ENCODE results near the gene PXDN.

PXDN gene

GRCh38 chr2:1588051-1588977 lies 156.0 kb downstream of the PXDN start:
- 79% methylated on average over 26 of the region's 27 CpGs for WGBS (ENCODE audit: insufficient coverage)
- ChIA-PET CTCF (interaction anchor here (0.6 to 1.4 kb wide), 2 partner anchors 70 to 196 kb away, joined by 3 read pairs; no protein-coding TSS in a partner anchor), POLR2A (no interaction called here)

GRCh38 chr2:1586923-1587840 lies 157.1 kb downstream of the PXDN start:
- no peaks in the 10 kb centered on the region for H3K36me3 ChIP-seq (ENCODE audit: control insufficient read depth in 4 of 4, insufficient read depth in 4 of 4, low read length in 3 of 4)
- POLR2A ChIA-PET: no interaction called here
- peaks cover 0 to 2% (median 0%) of the 10 kb centered on the region in 4 experiments for H3K4me1 ChIP-seq (ENCODE audit: control extremely low read depth in 1 of 4, control insufficient read depth in 4 of 4, insufficient read depth in 4 of 4, low read length in 3 of 4)
- DNase-seq: no peak
- peaks cover 0 to 34% (median 7%) of the 10 kb centered on the region in 5 experiments for H3K27me3 ChIP-seq (replicated peaks in 2 of 5; ENCODE audit: control insufficient read depth in 4 of 5, insufficient read depth in 5 of 5, low read length in 4 of 5)
- H3K4me3 ChIP-seq (ENCODE audit: control insufficient read depth in 1 of 7, extremely low read depth in 1 of 7, insufficient read depth in 4 of 7, low read depth in 2 of 7, low read length in 6 of 7): no peak overlapping the region
- CTCF ChIA-PET: no interaction called here
- no peak overlapping the region for H3K27ac ChIP-seq (ENCODE audit: insufficient read depth in 1 of 2, low read depth in 1 of 2, low read length in 2 of 2, poor library complexity in 1 of 2, severe bottlenecking in 2 of 2)
- WGBS (ENCODE audit: insufficient coverage): 78% methylated on average over 12 of the region's 17 CpGs
- no peaks in the 10 kb centered on the region for H3K9me3 ChIP-seq (ENCODE audit: control extremely low read depth in 1 of 5, control insufficient read depth in 4 of 5, insufficient read depth in 2 of 5, low read depth in 1 of 5, low read length in 4 of 5)

More at GRCh38 chr2:1588051-1588977, 156.0 kb downstream of the PXDN start:
- Histone ChIP-seq H3K36me3 (ENCODE audit: control insufficient read depth in 4 of 4, insufficient read depth in 4 of 4, low read length in 3 of 4) (no peaks in the 10 kb centered on the region), H3K9me3 (ENCODE audit: control extremely low read depth in 1 of 5, control insufficient read depth in 4 of 5, insufficient read depth in 2 of 5, low read depth in 1 of 5, low read length in 4 of 5) (no peaks in the 10 kb centered on the region), H3K4me1 (ENCODE audit: control extremely low read depth in 1 of 4, control insufficient read depth in 4 of 4, insufficient read depth in 4 of 4, low read length in 3 of 4) (peaks cover 0 to 2% (median 0%) of the 10 kb centered on the region in 4 experiments), H3K27me3 (replicated peaks in 2 of 5; ENCODE audit: control insufficient read depth in 4 of 5, insufficient read depth in 5 of 5, low read length in 4 of 5) (peaks cover 0 to 39% (median 5%) of the 10 kb centered on the region in 5 experiments), H3K4me3 (ENCODE audit: control insufficient read depth in 1 of 7, extremely low read depth in 1 of 7, insufficient read depth in 4 of 7, low read depth in 2 of 7, low read length in 6 of 7) (no peak overlapping the region), H3K27ac (ENCODE audit: insufficient read depth in 1 of 2, low read depth in 1 of 2, low read length in 2 of 2, poor library complexity in 1 of 2, severe bottlenecking in 2 of 2) (no peak overlapping the region)
- no peak for DNase-seq

GRCh38 chr2:1586251-1586922 lies 157.9 kb downstream of the PXDN start:
- CTCF ChIA-PET: interaction anchor here (1.0 kb wide), 1 partner anchor 39 kb away, joined by 4 read pairs; no protein-coding TSS in a partner anchor
- H3K36me3 ChIP-seq (ENCODE audit: control insufficient read depth in 4 of 4, insufficient read depth in 4 of 4, low read length in 3 of 4): no peaks in the 10 kb centered on the region
- 92% methylated on average over 14 of the region's 14 CpGs for WGBS (ENCODE audit: insufficient coverage)
- no peaks in the 10 kb centered on the region for H3K9me3 ChIP-seq (ENCODE audit: control extremely low read depth in 1 of 5, control insufficient read depth in 4 of 5, insufficient read depth in 2 of 5, low read depth in 1 of 5, low read length in 4 of 5)
- H3K4me1 ChIP-seq (ENCODE audit: control extremely low read depth in 1 of 4, control insufficient read depth in 4 of 4, insufficient read depth in 4 of 4, low read length in 3 of 4): peaks cover 0 to 2% (median 0%) of the 10 kb centered on the region in 4 experiments
- H3K27ac ChIP-seq (ENCODE audit: insufficient read depth in 1 of 2, low read depth in 1 of 2, low read length in 2 of 2, poor library complexity in 1 of 2, severe bottlenecking in 2 of 2): no peak overlapping the region
- H3K27me3 ChIP-seq (replicated peaks in 2 of 5; ENCODE audit: control insufficient read depth in 4 of 5, insufficient read depth in 5 of 5, low read length in 4 of 5): peaks cover 0 to 26% (median 7%) of the 10 kb centered on the region in 5 experiments
- no peak overlapping the region for H3K4me3 ChIP-seq (ENCODE audit: control insufficient read depth in 1 of 7, extremely low read depth in 1 of 7, insufficient read depth in 4 of 7, low read depth in 2 of 7, low read length in 6 of 7)
- DNase-seq: no peak
- POLR2A ChIA-PET: no interaction called here

- no peaks in the 10 kb centered on the region for H3K36me3 ChIP-seq (ENCODE audit: control insufficient read depth in 4 of 4, insufficient read depth in 4 of 4, low read length in 3 of 4)
- 91% methylated on average over 17 of the region's 17 CpGs for WGBS (ENCODE audit: insufficient coverage)
- CTCF ChIA-PET: interaction anchor here (1.0 kb wide), 1 partner anchor 40 kb away, joined by 4 read pairs; no protein-coding TSS in a partner anchor
- no peak overlapping the region for H3K4me3 ChIP-seq (ENCODE audit: control insufficient read depth in 1 of 7, extremely low read depth in 1 of 7, insufficient read depth in 4 of 7, low read depth in 2 of 7, low read length in 6 of 7)
- peaks cover 0 to 2% (median 0%) of the 10 kb centered on the region in 4 experiments for H3K4me1 ChIP-seq (ENCODE audit: control extremely low read depth in 1 of 4, control insufficient read depth in 4 of 4, insufficient read depth in 4 of 4, low read length in 3 of 4)
- H3K27ac ChIP-seq (ENCODE audit: insufficient read depth in 1 of 2, low read depth in 1 of 2, low read length in 2 of 2, poor library complexity in 1 of 2, severe bottlenecking in 2 of 2): no peak overlapping the region
- H3K9me3 ChIP-seq (ENCODE audit: control extremely low read depth in 1 of 5, control insufficient read depth in 4 of 5, insufficient read depth in 2 of 5, low read depth in 1 of 5, low read length in 4 of 5): no peaks in the 10 kb centered on the region
- no peak for DNase-seq
- H3K27me3 ChIP-seq (replicated peaks in 2 of 5; ENCODE audit: control insufficient read depth in 4 of 5, insufficient read depth in 5 of 5, low read length in 4 of 5): peaks cover 0 to 20% (median 5%) of the 10 kb centered on the region in 5 experiments
- POLR2A ChIA-PET: no interaction called here
These were observed 158.7 kb downstream of the PXDN start for GRCh38 chr2:1585635-1586034.

GRCh38 chr2:1584691-1585485 lies 159.4 kb downstream of the PXDN start:
- 86% methylated on average over 18 of the region's 18 CpGs for WGBS (ENCODE audit: insufficient coverage)
- peaks cover 0 to 2% (median 0%) of the 10 kb centered on the region in 4 experiments for H3K4me1 ChIP-seq (ENCODE audit: control extremely low read depth in 1 of 4, control insufficient read depth in 4 of 4, insufficient read depth in 4 of 4, low read length in 3 of 4)
- no peak for DNase-seq
- CTCF ChIA-PET: no interaction called here
- H3K27ac ChIP-seq (ENCODE audit: insufficient read depth in 1 of 2, low read depth in 1 of 2, low read length in 2 of 2, poor library complexity in 1 of 2, severe bottlenecking in 2 of 2): no peak overlapping the region
- no peaks in the 10 kb centered on the region for H3K36me3 ChIP-seq (ENCODE audit: control insufficient read depth in 4 of 4, insufficient read depth in 4 of 4, low read length in 3 of 4)
- POLR2A ChIA-PET: no interaction called here
- H3K27me3 ChIP-seq (replicated peaks in 2 of 5; ENCODE audit: control insufficient read depth in 4 of 5, insufficient read depth in 5 of 5, low read length in 4 of 5): peaks cover 0 to 18% (median 5%) of the 10 kb centered on the region in 5 experiments
- no peaks in the 10 kb centered on the region for H3K9me3 ChIP-seq (ENCODE audit: control extremely low read depth in 1 of 5, control insufficient read depth in 4 of 5, insufficient read depth in 2 of 5, low read depth in 1 of 5, low read length in 4 of 5)
- H3K4me3 ChIP-seq (ENCODE audit: control insufficient read depth in 1 of 7, extremely low read depth in 1 of 7, insufficient read depth in 4 of 7, low read depth in 2 of 7, low read length in 6 of 7): no peak overlapping the region

GRCh38 chr2:1584051-1584531 lies 160.2 kb downstream of the PXDN start:
- Histone ChIP-seq H3K36me3 (ENCODE audit: control insufficient read depth in 4 of 4, insufficient read depth in 4 of 4, low read length in 3 of 4) (no peaks in the 10 kb centered on the region), H3K4me1 (ENCODE audit: control extremely low read depth in 1 of 4, control insufficient read depth in 4 of 4, insufficient read depth in 4 of 4, low read length in 3 of 4) (peaks cover 0 to under 1% (median 0%) of the 10 kb centered on the region in 4 experiments), H3K4me3 (ENCODE audit: control insufficient read depth in 1 of 7, extremely low read depth in 1 of 7, insufficient read depth in 4 of 7, low read depth in 2 of 7, low read length in 6 of 7) (no peak overlapping the region), H3K27ac (ENCODE audit: insufficient read depth in 1 of 2, low read depth in 1 of 2, low read length in 2 of 2, poor library complexity in 1 of 2, severe bottlenecking in 2 of 2) (no peak overlapping the region), H3K9me3 (ENCODE audit: control extremely low read depth in 1 of 5, control insufficient read depth in 4 of 5, insufficient read depth in 2 of 5, low read depth in 1 of 5, low read length in 4 of 5) (no peaks in the 10 kb centered on the region), H3K27me3 (replicated peaks in 2 of 5; ENCODE audit: control insufficient read depth in 4 of 5, insufficient read depth in 5 of 5, low read length in 4 of 5) (peaks cover 0 to 10% (median 5%) of the 10 kb centered on the region in 5 experiments)
- no peak for DNase-seq
- POLR2A ChIA-PET: no interaction called here
- WGBS (ENCODE audit: insufficient coverage): 96% methylated on average over 19 of the region's 21 CpGs
- CTCF ChIA-PET: no interaction called here

All from common myeloid progenitor, CD34-positive (primary cell).